Measurements from ENCODE around the gene SLC26A3. TPM values are rescaled to one million over a fixed set of nuclear protein-coding genes. Genes with fewer than 3 reads are reported as not detected.

Gene SLC26A3
- total and polyA plus RNA-seq, 2 of the 8 experiments (the other 6 are each of a cell fraction or from before 2014, with no cell fraction given): not detected

DNA sequence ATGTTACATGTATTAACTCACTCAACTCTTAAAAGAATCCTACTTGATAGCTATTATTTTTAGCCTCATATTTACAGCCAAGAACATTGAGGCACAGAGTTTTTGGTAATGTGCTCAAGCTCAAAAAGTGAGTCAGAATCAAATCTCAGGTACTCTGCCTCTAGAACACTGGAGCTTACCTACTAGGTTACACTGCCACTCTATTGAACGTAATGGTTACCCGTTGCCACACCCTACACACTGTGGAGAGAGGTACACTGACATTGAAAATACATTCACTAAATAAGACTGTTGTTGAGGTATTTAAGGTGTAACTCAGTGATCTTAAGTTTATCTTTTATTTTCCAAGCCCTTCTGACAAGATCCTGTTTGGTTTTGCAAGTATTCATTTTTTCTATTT is 17.9 kb downstream of the SLC26A3 start:
- no peak overlapping the region for H2BK5ac ChIP-seq (ENCODE audit: low read depth, low read length)
- ChIA-PET POLR2A (ENCODE audit: partially characterized antibody) (no interaction called here), CTCF (ENCODE audit: partially characterized antibody) (interaction anchor here (0.7 to 1.7 kb wide), 5 partner anchors 13 to 90 kb away, joined by 3 to 4 read pairs (median 3); no protein-coding TSS in a partner anchor)
- no peak overlapping the region for H4K91ac ChIP-seq (replicated peaks; ENCODE audit: insufficient read length, low read length)
- no peaks in the 10 kb centered on the region for H3K9me3 ChIP-seq (ENCODE audit: insufficient read depth in 2 of 2, low read depth in 1 of 2, low read length in 1 of 2)
- H3K18ac ChIP-seq (ENCODE audit: extremely low read depth, low read length): no peak overlapping the region
- no peak overlapping the region for H3K9ac ChIP-seq (replicated peaks in 1 of 4; ENCODE audit: extremely low read depth in 1 of 4, low read depth in 3 of 4, low read length in 3 of 4)
- no peak overlapping the region for H2BK15ac ChIP-seq (ENCODE audit: low read length)
- no peak overlapping the region for H3K14ac ChIP-seq (ENCODE audit: insufficient read length)
- no peak for DNase-seq (ENCODE audit: low read depth in 1 of 2, low spot score in 2 of 2)
- FAIRE-seq: no peak
- 93% methylated on average over 2 of the region's 2 CpGs; no CpG with 5 or more reads in 1 of the 2 experiments for WGBS, 2 experiments (ENCODE audit: extremely low coverage in 1 of 2, insufficient coverage in 1 of 2, insufficient read length in 1 of 2, insufficient replicate concordance in 2 of 2, low coverage in 1 of 2, low lambda C conversion rate in 2 of 2, missing lambda C conversion rate in 1 of 2)
- no peaks in the 10 kb centered on the region; a peak in 1 of 7 replicates for H3K4me1 ChIP-seq (replicated peaks in 1 of 4; ENCODE audit: control insufficient read depth in 3 of 4, insufficient read depth in 4 of 4, low read length in 3 of 4)
- no peak overlapping the region for H3K23ac ChIP-seq (ENCODE audit: insufficient read length)
- no peak overlapping the region for H3K4ac ChIP-seq (replicated peaks; ENCODE audit: insufficient read length, low read depth, low read length)
- no peaks in the 10 kb centered on the region for H3K23me2 ChIP-seq (ENCODE audit: low read depth, low read length)
- no peaks in the 10 kb centered on the region for H3K79me1 ChIP-seq (ENCODE audit: low read depth, low read length)
- no peak overlapping the region for H3K56ac ChIP-seq (replicated peaks; ENCODE audit: insufficient read length, low read depth, low read length)
- no peaks in the 10 kb centered on the region for H3K79me2 ChIP-seq (ENCODE audit: control insufficient read depth in 1 of 2, insufficient read depth in 2 of 2, low read length in 2 of 2)
- no peak overlapping the region for H3K4me2 ChIP-seq (ENCODE audit: insufficient read depth in 1 of 2, low read depth in 2 of 2, low read length in 2 of 2)
- no peaks in the 10 kb centered on the region for H3K36me3 ChIP-seq (ENCODE audit: control insufficient read depth in 2 of 4, insufficient read depth in 4 of 4, low read length in 3 of 4)
- H2BK20ac ChIP-seq (ENCODE audit: low read length): no peak overlapping the region
- no peak overlapping the region for H2BK120ac ChIP-seq (replicated peaks; ENCODE audit: low read depth, low read length)
- H3K4me3 ChIP-seq (ENCODE audit: extremely low read depth in 1 of 4, insufficient read depth in 2 of 4, low read depth in 3 of 4, low read length in 4 of 4): no peak overlapping the region
- no peak overlapping the region for H4K8ac ChIP-seq (ENCODE audit: extremely low read depth, insufficient read depth, low read length)
- no peak overlapping the region for H2BK12ac ChIP-seq (ENCODE audit: low read depth, low read length)
- H4K5ac ChIP-seq (ENCODE audit: insufficient read length, low read depth, low read length): no peak overlapping the region
- H3K27ac ChIP-seq (ENCODE audit: low read depth, low read length): no peak overlapping the region
- no peak overlapping the region for H2AK5ac ChIP-seq (ENCODE audit: low read depth, low read length)
- no peaks in the 10 kb centered on the region for H4K20me1 ChIP-seq (replicated peaks in 1 of 2; ENCODE audit: control insufficient read depth in 1 of 2, insufficient read depth in 2 of 2, low read length in 2 of 2)
- H2AFZ ChIP-seq (ENCODE audit: low read length): no peak overlapping the region
- H3K27me3 ChIP-seq (replicated peaks in 1 of 4; ENCODE audit: control insufficient read depth in 3 of 4, extremely low read depth in 1 of 4, insufficient read depth in 3 of 4, low read length in 3 of 4): no peaks in the 10 kb centered on the region; a peak in 1 of 7 replicates
- TF ChIP-seq CHD1 (IDR thresholded peaks at IDR 0.05; ENCODE audit: low read depth, low read length) (no peak), GTF2F1 (IDR thresholded peaks at IDR 0.05; ENCODE audit: borderline replicate concordance, low read depth, low read length) (no peak), EP300 (IDR thresholded peaks at IDR 0.05; ENCODE audit: borderline replicate concordance in 1 of 2, low read depth in 2 of 2, low read length in 2 of 2) (no peak), E2F6 (IDR thresholded peaks at IDR 0.05) (no peak), FOSL1 (IDR thresholded peaks at IDR 0.05; ENCODE audit: insufficient read depth, low read depth, low read length) (no peak), CHD2 (IDR thresholded peaks at IDR 0.05; ENCODE audit: low read length) (no peak), SRF (IDR thresholded peaks at IDR 0.05; ENCODE audit: low read depth, low read length) (no peak), HDAC6 (IDR thresholded peaks at IDR 0.05; ENCODE audit: low read depth, low read length) (no peak), CTCF (IDR thresholded peaks at IDR 0.05; ENCODE audit: control extremely low read depth in 1 of 3, insufficient read depth in 1 of 3, low read depth in 1 of 3, low read length in 3 of 3) (no peak), SIN3A (conservative IDR thresholded peaks at IDR 0.05 in 1 of 2, IDR thresholded peaks at IDR 0.05 in 1 of 2; ENCODE audit: low read depth in 1 of 2, low read length in 2 of 2) (no peak), ZNF274 (IDR thresholded peaks at IDR 0.05; ENCODE audit: borderline replicate concordance, extremely low read depth, low read length) (no peak)
